HepG2 (cell line): ENCODE results near the gene AP2A2. TPM values are rescaled to one million over a fixed set of nuclear protein-coding genes. Genes with fewer than 3 reads are reported as not detected.

Source experiments
- ATAD3A ChIP-seq: sonication (generic); formaldehyde crosslinking; IDR thresholded peaks from 2 replicates; pipeline ENCODE4 v1.4.0; 2020; ENCODE audit warnings: missing genetic modification reagents
- CC2D1A ChIP-seq: sonication (generic); formaldehyde crosslinking; IDR thresholded peaks from 2 replicates; pipeline ENCODE4 v1.8.1; 2023; ENCODE audit warnings: mild to moderate bottlenecking, missing genetic modification reagents
- GMEB2 ChIP-seq: IDR thresholded peaks from 2 replicates; pipeline ENCODE4 v1.6.1; 2016; ENCODE audit warnings: missing biosample characterization, missing genetic modification reagents, low read depth
- KLF15 ChIP-seq: sonication (generic); formaldehyde crosslinking; IDR thresholded peaks from 2 replicates; pipeline ENCODE4 v1.8.1; 2023; ENCODE audit warnings: borderline replicate concordance, mild to moderate bottlenecking, inconsistent platforms, missing genetic modification reagents, mixed read lengths
- MYC ChIP-seq: sonication (generic); formaldehyde crosslinking; IDR thresholded peaks from 2 replicates; pipeline ENCODE4 v1.9.0; 2021; ENCODE audit warnings: missing genetic modification reagents, borderline replicate concordance
- PLSCR1 ChIP-seq: sonication (generic); formaldehyde crosslinking; IDR thresholded peaks from 2 replicates; pipeline ENCODE4 v1.5.0; 2020; ENCODE audit warnings: missing genetic modification reagents, mild to moderate bottlenecking, borderline replicate concordance
- POLR2AphosphoS5 ChIP-seq: IDR thresholded peaks from 2 replicates; pipeline ENCODE4 v1.6.1; 2012; ENCODE audit warnings: low read depth, low read length
- SP2 ChIP-seq: sonication (generic); formaldehyde crosslinking; IDR thresholded peaks from 2 replicates; pipeline ENCODE4 v1.5.1; 2020; ENCODE audit warnings: mild to moderate bottlenecking, missing genetic modification reagents
- ZNF274 ChIP-seq: sonication (generic); formaldehyde crosslinking; IDR thresholded peaks from 2 replicates; pipeline ENCODE4 v1.5.1; 2020; ENCODE audit warnings: mild to moderate bottlenecking, missing genetic modification reagents
- ZNF3 ChIP-seq: IDR thresholded peaks from 2 replicates; pipeline ENCODE4 v1.7.0; 2017; ENCODE audit warnings: inconsistent platforms
- ZNF768 ChIP-seq: sonication (generic); formaldehyde crosslinking; IDR thresholded peaks from 2 replicates; pipeline ENCODE4 v1.4.0; 2020; ENCODE audit warnings: missing genetic modification reagents
- ZNF773 ChIP-seq: sonication (generic); formaldehyde crosslinking; IDR thresholded peaks from 2 replicates; pipeline ENCODE4 v1.4.0; 2020; ENCODE audit warnings: missing genetic modification reagents, borderline replicate concordance
- ZSCAN9 ChIP-seq: IDR thresholded peaks from 2 replicates; pipeline ENCODE4 v1.6.1; 2016; ENCODE audit warnings: borderline replicate concordance
- polyA plus RNA-seq, 8 experiments: library from polyadenylated mRNA; depleted of rRNA in 3 of 8; stranded (reverse) in 7 of 8; unstranded in 1 of 8; fragments of >200 nt; fragmentation: Illumina TruSeq in 4 of 8; extraction: Trizol in 4 of 8; gene quantifications; 2 replicates each; pipeline versions ENCODE4 v1.2.1 to v1.2.3, GENCODE V29; 2011 to 2016; ENCODE audit warnings: low read depth in 4 of 8, missing spikeins in 1 of 8, mixed read lengths in 1 of 8; ENCODE audit not compliant: insufficient read depth in 1 of 8
- total RNA-seq, 5 experiments: library from RNA; depleted of rRNA; stranded (reverse); fragments of >200 nt; fragmentation: Illumina TruSeq; extraction: Trizol; gene quantifications; 2 replicates each; pipeline ENCODE4 v1.2.3, GENCODE V29; 2016; ENCODE audit warnings: low read depth in 1 of 5
- TF ChIP-seq, protein P1 (sequence below): IDR thresholded peaks from 2 replicates; pipeline ENCODE4 v1.4.0; 2020; ENCODE audit warnings: mild to moderate bottlenecking, missing genetic modification reagents
- TF ChIP-seq, protein P2 (sequence below): sonication (generic); formaldehyde crosslinking; IDR thresholded peaks from 2 replicates; pipeline ENCODE4 v1.4.0; 2020; ENCODE audit warnings: mild to moderate bottlenecking, missing genetic modification reagents
- TF ChIP-seq, protein P3 (sequence below): sonication (generic); formaldehyde crosslinking; IDR thresholded peaks from 2 replicates; pipeline ENCODE4 v1.9.0; 2021; ENCODE audit warnings: missing genetic modification reagents, borderline replicate concordance

The AP2A2 gene
- total and polyA plus RNA-seq, 2 of the 13 experiments (the other 11 are each of a cell fraction or from before 2014, with no cell fraction given): 25.7 to 75.7 TPM

- TF ChIP-seq ZNF274 (CRISPR knock-in tag) (0 out of 2 replicates have a peak, but pooled peaks have one; percentile 33), ZSCAN9 (no peak), ZNF768 (CRISPR knock-in tag) (peak; percentile 27; the same call in 1 of the 2 replicates), POLR2AphosphoS5 (peak; percentile 57; the same call in 1 of the 2 replicates), MYC (peak; percentile 46), ZNF773 (CRISPR knock-in tag) (0 out of 2 replicates have a peak, but pooled peaks have one; percentile 42), ATAD3A (CRISPR knock-in tag) (no peak), CC2D1A (no peak), ZNF3 (CRISPR knock-in tag) (no peak), SP2 (CRISPR knock-in tag) (no peak), PLSCR1 (0 out of 2 replicates have a peak, but pooled peaks have one; percentile 7), GMEB2 (no peak), KLF15 (CRISPR knock-in tag) (no peak)
- TF ChIP-seq, protein P1, sequence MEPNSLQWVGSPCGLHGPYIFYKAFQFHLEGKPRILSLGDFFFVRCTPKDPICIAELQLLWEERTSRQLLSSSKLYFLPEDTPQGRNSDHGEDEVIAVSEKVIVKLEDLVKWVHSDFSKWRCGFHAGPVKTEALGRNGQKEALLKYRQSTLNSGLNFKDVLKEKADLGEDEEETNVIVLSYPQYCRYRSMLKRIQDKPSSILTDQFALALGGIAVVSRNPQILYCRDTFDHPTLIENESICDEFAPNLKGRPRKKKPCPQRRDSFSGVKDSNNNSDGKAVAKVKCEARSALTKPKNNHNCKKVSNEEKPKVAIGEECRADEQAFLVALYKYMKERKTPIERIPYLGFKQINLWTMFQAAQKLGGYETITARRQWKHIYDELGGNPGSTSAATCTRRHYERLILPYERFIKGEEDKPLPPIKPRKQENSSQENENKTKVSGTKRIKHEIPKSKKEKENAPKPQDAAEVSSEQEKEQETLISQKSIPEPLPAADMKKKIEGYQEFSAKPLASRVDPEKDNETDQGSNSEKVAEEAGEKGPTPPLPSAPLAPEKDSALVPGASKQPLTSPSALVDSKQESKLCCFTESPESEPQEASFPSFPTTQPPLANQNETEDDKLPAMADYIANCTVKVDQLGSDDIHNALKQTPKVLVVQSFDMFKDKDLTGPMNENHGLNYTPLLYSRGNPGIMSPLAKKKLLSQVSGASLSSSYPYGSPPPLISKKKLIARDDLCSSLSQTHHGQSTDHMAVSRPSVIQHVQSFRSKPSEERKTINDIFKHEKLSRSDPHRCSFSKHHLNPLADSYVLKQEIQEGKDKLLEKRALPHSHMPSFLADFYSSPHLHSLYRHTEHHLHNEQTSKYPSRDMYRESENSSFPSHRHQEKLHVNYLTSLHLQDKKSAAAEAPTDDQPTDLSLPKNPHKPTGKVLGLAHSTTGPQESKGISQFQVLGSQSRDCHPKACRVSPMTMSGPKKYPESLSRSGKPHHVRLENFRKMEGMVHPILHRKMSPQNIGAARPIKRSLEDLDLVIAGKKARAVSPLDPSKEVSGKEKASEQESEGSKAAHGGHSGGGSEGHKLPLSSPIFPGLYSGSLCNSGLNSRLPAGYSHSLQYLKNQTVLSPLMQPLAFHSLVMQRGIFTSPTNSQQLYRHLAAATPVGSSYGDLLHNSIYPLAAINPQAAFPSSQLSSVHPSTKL: 0 out of 2 replicates have a peak, but pooled peaks have one; percentile 3
- TF ChIP-seq, protein P2, sequence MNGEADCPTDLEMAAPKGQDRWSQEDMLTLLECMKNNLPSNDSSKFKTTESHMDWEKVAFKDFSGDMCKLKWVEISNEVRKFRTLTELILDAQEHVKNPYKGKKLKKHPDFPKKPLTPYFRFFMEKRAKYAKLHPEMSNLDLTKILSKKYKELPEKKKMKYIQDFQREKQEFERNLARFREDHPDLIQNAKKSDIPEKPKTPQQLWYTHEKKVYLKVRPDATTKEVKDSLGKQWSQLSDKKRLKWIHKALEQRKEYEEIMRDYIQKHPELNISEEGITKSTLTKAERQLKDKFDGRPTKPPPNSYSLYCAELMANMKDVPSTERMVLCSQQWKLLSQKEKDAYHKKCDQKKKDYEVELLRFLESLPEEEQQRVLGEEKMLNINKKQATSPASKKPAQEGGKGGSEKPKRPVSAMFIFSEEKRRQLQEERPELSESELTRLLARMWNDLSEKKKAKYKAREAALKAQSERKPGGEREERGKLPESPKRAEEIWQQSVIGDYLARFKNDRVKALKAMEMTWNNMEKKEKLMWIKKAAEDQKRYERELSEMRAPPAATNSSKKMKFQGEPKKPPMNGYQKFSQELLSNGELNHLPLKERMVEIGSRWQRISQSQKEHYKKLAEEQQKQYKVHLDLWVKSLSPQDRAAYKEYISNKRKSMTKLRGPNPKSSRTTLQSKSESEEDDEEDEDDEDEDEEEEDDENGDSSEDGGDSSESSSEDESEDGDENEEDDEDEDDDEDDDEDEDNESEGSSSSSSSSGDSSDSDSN (CRISPR knock-in tag): peak; percentile 34; the same call in 1 of the 2 replicates
- TF ChIP-seq, protein P3, sequence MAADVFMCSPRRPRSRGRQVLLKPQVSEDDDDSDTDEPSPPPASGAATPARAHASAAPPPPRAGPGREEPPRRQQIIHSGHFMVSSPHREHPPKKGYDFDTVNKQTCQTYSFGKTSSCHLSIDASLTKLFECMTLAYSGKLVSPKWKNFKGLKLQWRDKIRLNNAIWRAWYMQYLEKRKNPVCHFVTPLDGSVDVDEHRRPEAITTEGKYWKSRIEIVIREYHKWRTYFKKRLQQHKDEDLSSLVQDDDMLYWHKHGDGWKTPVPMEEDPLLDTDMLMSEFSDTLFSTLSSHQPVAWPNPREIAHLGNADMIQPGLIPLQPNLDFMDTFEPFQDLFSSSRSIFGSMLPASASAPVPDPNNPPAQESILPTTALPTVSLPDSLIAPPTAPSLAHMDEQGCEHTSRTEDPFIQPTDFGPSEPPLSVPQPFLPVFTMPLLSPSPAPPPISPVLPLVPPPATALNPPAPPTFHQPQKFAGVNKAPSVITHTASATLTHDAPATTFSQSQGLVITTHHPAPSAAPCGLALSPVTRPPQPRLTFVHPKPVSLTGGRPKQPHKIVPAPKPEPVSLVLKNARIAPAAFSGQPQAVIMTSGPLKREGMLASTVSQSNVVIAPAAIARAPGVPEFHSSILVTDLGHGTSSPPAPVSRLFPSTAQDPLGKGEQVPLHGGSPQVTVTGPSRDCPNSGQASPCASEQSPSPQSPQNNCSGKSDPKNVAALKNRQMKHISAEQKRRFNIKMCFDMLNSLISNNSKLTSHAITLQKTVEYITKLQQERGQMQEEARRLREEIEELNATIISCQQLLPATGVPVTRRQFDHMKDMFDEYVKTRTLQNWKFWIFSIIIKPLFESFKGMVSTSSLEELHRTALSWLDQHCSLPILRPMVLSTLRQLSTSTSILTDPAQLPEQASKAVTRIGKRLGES (CRISPR knock-in tag): no peak
Observed at GRCh38 chr11:911031-911889, 14.4 kb upstream of the AP2A2 start (continued).
